Liver (tissue), 9 donors: ENCODE results near the gene GDF10. TPM values are rescaled to one million over a fixed set of nuclear protein-coding genes. Genes with fewer than 3 reads are reported as not detected.

ENCODE experiments used
- DNase-seq: peaks from one replicate; pipeline ENCODE4 v3.0.0-alpha.2; 2017; ENCODE audit warnings: low spot score
- H3K27ac ChIP-seq, 2 donors: one replicate each; pipeline ENCODE4 v1.7.0; 2013; ENCODE audit warnings: inconsistent platforms in 2 of 2, low read length in 2 of 2, control low read depth in 1 of 2, low read depth in 1 of 2, mild to moderate bottlenecking in 1 of 2
- H3K27me3 ChIP-seq, 4 donors: one replicate each; pipeline versions ENCODE4 v1.6.1 to v1.7.0; 2013; ENCODE audit warnings: low read length in 3 of 4, inconsistent platforms in 1 of 4, mild to moderate bottlenecking in 1 of 4, moderate library complexity in 1 of 4; ENCODE audit not compliant: control insufficient read depth in 4 of 4, insufficient read depth in 4 of 4
- H3K36me3 ChIP-seq, 4 donors: one replicate each; pipeline versions ENCODE4 v1.6.1 to v1.7.0; 2013; ENCODE audit warnings: low read length in 3 of 4, mild to moderate bottlenecking in 3 of 4, low read depth in 1 of 4, moderate library complexity in 1 of 4; ENCODE audit not compliant: control insufficient read depth in 4 of 4, insufficient read depth in 3 of 4
- H3K4me1 ChIP-seq, 4 donors: one replicate each; pipeline versions ENCODE4 v1.6.1 to v1.7.0; 2013; ENCODE audit warnings: low read length in 3 of 4, mild to moderate bottlenecking in 3 of 4, moderate library complexity in 1 of 4; ENCODE audit not compliant: control insufficient read depth in 4 of 4, insufficient read depth in 4 of 4
- H3K4me3 ChIP-seq, 3 donors: one replicate each; pipeline versions ENCODE4 v1.6.1 to v1.7.0; 2013; ENCODE audit warnings: low read length in 3 of 3, control low read depth in 1 of 3, low read depth in 1 of 3, mild to moderate bottlenecking in 1 of 3
- H3K9ac ChIP-seq, 2 donors: one replicate each; pipeline ENCODE4 v1.7.0; 2013; ENCODE audit warnings: low read length in 2 of 2, mild to moderate bottlenecking in 2 of 2, moderate library complexity in 2 of 2, control low read depth in 1 of 2, low read depth in 1 of 2
- H3K9me3 ChIP-seq, 4 donors: one replicate each; pipeline versions ENCODE4 v1.6.1 to v1.7.0; 2013; ENCODE audit warnings: low read length in 3 of 4; ENCODE audit not compliant: control insufficient read depth in 4 of 4
- ATF3 ChIP-seq: IDR thresholded peaks from 2 replicates; pipeline ENCODE4 v1.6.1; 2016; ENCODE audit warnings: antibody characterized with exemption
- CTCF ChIP-seq: fragments of 150-350 bp; IDR thresholded peaks from 2 replicates; pipeline ENCODE4 v1.5.1; 2017; ENCODE audit warnings: improper control_type of control experiment, low read depth, low read length; ENCODE audit not compliant: missing input control
- EGR1 ChIP-seq, 2 donors: IDR thresholded peaks; 2 replicates each; pipeline ENCODE4 v1.6.1; 2016 to 2018; ENCODE audit warnings: antibody characterized with exemption in 2 of 2, low read depth in 2 of 2
- FOXA1 ChIP-seq: IDR thresholded peaks from 2 replicates; pipeline ENCODE4 v1.6.1; 2016; ENCODE audit warnings: antibody characterized with exemption
- FOXA2 ChIP-seq: IDR thresholded peaks from 2 replicates; pipeline ENCODE4 v1.6.1; 2016; ENCODE audit warnings: antibody characterized with exemption
- GABPA ChIP-seq, 2 donors: IDR thresholded peaks in 1 of 2; conservative IDR thresholded peaks in 1 of 2; 2 replicates each; pipeline ENCODE4 v1.6.1; 2016; ENCODE audit warnings: antibody characterized with exemption in 2 of 2, mild to moderate bottlenecking in 1 of 2, moderate library complexity in 1 of 2
- HNF4A ChIP-seq, 2 donors: conservative IDR thresholded peaks; 2 replicates each; pipeline ENCODE4 v1.6.1; 2016; ENCODE audit warnings: antibody characterized with exemption in 2 of 2, mild to moderate bottlenecking in 2 of 2
- HNF4G ChIP-seq: IDR thresholded peaks from 2 replicates; pipeline ENCODE4 v1.6.1; 2016; ENCODE audit warnings: antibody characterized with exemption
- JUND ChIP-seq, 2 donors: IDR thresholded peaks; 2 replicates each; pipeline ENCODE4 v1.6.1; 2016; ENCODE audit warnings: antibody characterized with exemption in 2 of 2
- NR2F2 ChIP-seq: IDR thresholded peaks from 2 replicates; pipeline ENCODE4 v1.6.1; 2016; ENCODE audit warnings: antibody characterized with exemption
- RAD21 ChIP-seq, 2 donors: IDR thresholded peaks; 2 replicates each; pipeline ENCODE4 v1.6.1; 2016; ENCODE audit warnings: antibody characterized with exemption in 2 of 2, mild to moderate bottlenecking in 2 of 2
- REST ChIP-seq: IDR thresholded peaks from 2 replicates; pipeline ENCODE4 v1.6.1; 2016; ENCODE audit warnings: antibody characterized with exemption, mild to moderate bottlenecking
- SP1 ChIP-seq: IDR thresholded peaks from 2 replicates; pipeline ENCODE4 v1.6.1; 2018; ENCODE audit warnings: antibody characterized with exemption, mild to moderate bottlenecking
- TAF1 ChIP-seq: conservative IDR thresholded peaks from 2 replicates; pipeline ENCODE4 v1.6.1; 2016; ENCODE audit warnings: antibody characterized with exemption, mild to moderate bottlenecking
- YY1 ChIP-seq: IDR thresholded peaks from 2 replicates; pipeline ENCODE4 v1.6.1; 2016; ENCODE audit warnings: antibody characterized with exemption, mild to moderate bottlenecking
- ZBTB33 ChIP-seq: IDR thresholded peaks from 2 replicates; pipeline ENCODE4 v1.6.1; 2016; ENCODE audit warnings: antibody characterized with exemption
- WGBS: extraction: QIAGEN DNeasy Blood & Tissue Kit; methylation state at CpG from one replicate; pipeline ENCODE4 v1.1.7; 2013; 5-methylcytosine and 5-hydroxymethylcytosine counted together
- polyA plus RNA-seq, 2 donors: library from polyadenylated mRNA; stranded (reverse) in 1 of 2; unstranded in 1 of 2; fragments of 200-250 nt in 1 of 2; fragments of >200 nt in 1 of 2; fragmentation: Nextera tagmentation in 1 of 2; extraction: Ambion mirVana in 1 of 2; gene quantifications; one replicate each; pipeline versions ENCODE4 v1.2.1 to v1.2.3, GENCODE V29; 2013 to 2015
- total RNA-seq, 2 donors: library from RNA; depleted of rRNA; stranded (reverse); fragments of >200 nt; gene quantifications; one replicate each; pipeline ENCODE4 v1.2.3, GENCODE V29; 2014
- donor health status: healthy.
- donor health status: healthy.
- donor health status: healthy.
- donor health status: healthy.
- donor health status: healthy.

Gene GDF10
- total and polyA plus RNA-seq, 4 donors, result under 0.01 to 0.28 (median 0.11) TPM

GRCh38 chr10:47323636-47324296, 23.8 kb downstream of the GDF10 start:
- TF ChIP-seq ATF3, result no peak
- no peak for TF ChIP-seq FOXA2
- no peak for TF ChIP-seq SP1
- TF ChIP-seq ZBTB33, result no peak
- no peak for TF ChIP-seq FOXA1
- TF ChIP-seq CTCF, result no peak
- TF ChIP-seq HNF4G, result no peak
- no peak for TF ChIP-seq REST
- no peak for TF ChIP-seq YY1
- TF ChIP-seq EGR1 (IDR thresholded peaks at IDR 0.05; ENCODE audit: low read depth in 2 of 2), result no peak
- TF ChIP-seq NR2F2, result no peak
- no peak for TF ChIP-seq GABPA (IDR thresholded peaks at IDR 0.05 in 1 of 2, conservative IDR thresholded peaks at IDR 0.05 in 1 of 2)
- Histone ChIP-seq H3K9me3 (no peaks in the 10 kb centered on the region), H3K27ac (no peak overlapping the region), H3K9ac (no peak overlapping the region), H3K27me3 (no peaks in the 10 kb centered on the region), H3K4me1 (no peaks in the 10 kb centered on the region), H3K36me3 (no peaks in the 10 kb centered on the region), H3K4me3 (no peak overlapping the region)
- WGBS, result 63% methylated on average over 5 of the region's 5 CpGs
- DNase-seq, result no peak

- WGBS, result 90% methylated on average over 30 of the region's 30 CpGs
- Histone ChIP-seq H3K4me1 (peaks cover 0 to 8% (median 4%) of the 10 kb centered on the region in 4 donors), H3K36me3 (no peaks in the 10 kb centered on the region), H3K9ac (no peak overlapping the region), H3K9me3 (no peaks in the 10 kb centered on the region), H3K4me3 (no peak overlapping the region), H3K27me3 (no peaks in the 10 kb centered on the region), H3K27ac (peak overlapping the region in 1 of 2 donors; percentile 5)
- DNase-seq, result no peak
- TF ChIP-seq JUND (IDR thresholded peaks at IDR 0.05) (no peak), CTCF (no peak), RAD21 (IDR thresholded peaks at IDR 0.05) (no peak), YY1 (no peak), TAF1 (no peak), REST (no peak), FOXA2 (no peak), HNF4A (conservative IDR thresholded peaks at IDR 0.05) (no peak)
Observed at GRCh38 chr10:47325303-47326291, 25.6 kb downstream of the GDF10 start.
